Activated naive CD4-positive, alpha-beta T cell treated with anti-CD3 and anti-CD28 coated beads, Interleukin-2, amount 50 U/mL, for 72 hours (primary cell): Measurements from ENCODE around the gene PPFIA4. TPM values are rescaled to one million over a fixed set of nuclear protein-coding genes. Genes with fewer than 3 reads are reported as not detected.
"Not testable (repeated sequence)": the region's sequence is repeated elsewhere in the genome, so short reads cannot be mapped to it uniquely, and the experiment has no call there.

Experiments used
- ATAC-seq, 2 donors: fragments of 150-1000 bp; cut with Tn5 transposase; 2 replicates each; pipeline ENCODE4 v1.10.0; 2021; ENCODE audit warnings: mild to moderate bottlenecking in 2 of 2, moderate library complexity in 2 of 2
- DNase-seq, 2 donors: peaks; one replicate each; pipeline ENCODE4 v3.0.0; 2021 to 2022; ENCODE audit warnings: low spot score in 2 of 2
- H3K27ac Mint-ChIP-seq, 2 donors: one replicate each; pipeline ENCODE4 v1.8.0; 2022; ENCODE audit warnings: mild to moderate bottlenecking in 2 of 2, mixed read lengths in 2 of 2
- H3K36me3 Mint-ChIP-seq, 2 donors: one replicate each; pipeline ENCODE4 v1.8.0; 2022; ENCODE audit warnings: mixed read lengths in 2 of 2
- H3K9me3 Mint-ChIP-seq, 2 donors: one replicate each; pipeline ENCODE4 v1.8.0; 2022; ENCODE audit warnings: mixed read lengths in 2 of 2
- total RNA-seq, 2 donors: library from RNA; stranded (reverse); gene quantifications; one replicate each; pipeline ENCODE4 v1.2.3, GENCODE V29; 2022

The PPFIA4 gene
- total RNA-seq, 2 donors from 2014 or later: 1.9 to 112 TPM

DNA sequence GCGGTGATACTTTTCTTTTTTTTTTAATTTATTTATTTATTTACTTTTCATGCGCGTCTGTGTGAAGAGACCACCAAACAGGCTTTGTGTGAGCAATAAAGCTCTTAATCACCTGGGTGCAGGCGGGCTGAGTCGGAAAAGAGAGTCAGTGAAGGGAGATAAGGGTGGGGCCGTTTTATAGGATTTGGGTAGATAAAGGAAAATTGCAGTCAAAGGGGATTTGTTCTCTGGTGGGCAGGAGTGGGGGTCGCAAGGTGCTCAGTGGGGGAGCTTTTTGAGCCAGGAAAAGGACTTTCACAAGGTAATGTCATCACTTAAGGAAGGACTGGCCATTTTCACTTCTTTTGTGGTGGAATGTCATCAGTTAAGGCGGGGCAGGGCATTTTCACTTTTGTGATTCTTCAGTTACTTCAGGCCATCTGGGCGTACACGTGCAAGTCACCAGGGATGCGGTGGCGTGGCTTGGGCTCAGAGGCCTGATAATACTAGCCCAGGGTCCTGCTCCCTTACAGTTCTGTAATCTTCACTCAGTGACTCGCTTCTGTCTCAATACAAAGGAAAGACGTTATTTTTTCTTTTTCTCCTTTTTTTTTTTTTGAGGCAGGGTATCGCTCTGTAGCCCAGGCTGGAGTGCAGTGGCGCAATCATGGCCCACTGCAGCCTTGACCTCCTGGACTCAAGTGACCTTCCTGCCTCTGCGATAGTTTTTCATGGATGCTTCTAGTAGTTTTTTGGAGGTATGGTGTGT lies 20.7 kb upstream of the PPFIA4 start:
- Mint-ChIP-seq H3K36me3 (peaks cover 14 to 23% of the 10 kb centered on the region in 2 donors), H3K27ac (peak overlapping the region; percentile 96 to 97)
- H3K9me3 Mint-ChIP-seq, DNase-seq, ATAC-seq: not testable (repeated sequence)

DNA sequence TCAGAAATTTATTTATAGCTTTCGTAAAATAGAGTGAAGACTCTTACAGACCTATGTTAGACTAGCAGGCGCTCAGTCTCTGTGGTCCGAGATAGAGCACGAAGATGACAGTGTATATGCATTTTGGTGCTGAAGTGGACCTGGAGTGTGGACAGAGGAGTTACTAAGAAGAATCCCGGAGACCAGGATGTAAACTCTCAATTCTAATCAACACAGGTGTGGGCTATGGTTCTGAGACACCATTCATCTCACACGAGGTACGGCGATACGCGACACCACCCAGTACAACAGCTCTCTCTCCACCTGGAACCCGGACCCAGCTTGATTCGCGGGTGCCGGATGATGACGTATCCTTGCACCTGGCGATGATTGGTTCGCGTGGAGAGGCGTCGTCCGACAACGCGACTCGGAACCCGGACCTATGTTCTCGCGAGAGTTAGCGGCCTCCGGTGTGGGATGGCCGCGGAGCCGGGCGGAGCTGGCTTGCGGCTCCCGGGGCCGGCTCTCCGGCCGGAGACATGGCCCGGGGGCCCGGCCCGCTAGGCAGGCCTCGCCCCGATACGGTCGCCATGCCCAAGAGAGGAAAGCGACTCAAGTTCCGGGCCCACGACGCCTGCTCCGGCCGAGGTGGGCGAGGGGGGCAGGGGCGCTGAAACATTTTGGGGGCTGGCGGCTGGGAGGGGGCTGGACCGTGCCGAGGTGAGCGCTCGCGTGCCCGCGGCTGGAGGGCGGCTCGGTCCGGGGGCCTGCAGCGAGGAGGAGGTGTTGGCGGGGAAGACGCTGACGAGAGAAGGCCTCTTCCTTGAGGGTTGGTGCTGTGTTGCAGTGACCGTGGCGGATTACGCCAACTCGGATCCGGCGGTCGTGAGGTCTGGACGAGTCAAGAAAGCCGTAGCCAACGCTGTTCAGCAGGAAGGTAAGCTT lies 19.1 kb upstream of the PPFIA4 start, which contains the start of gene TMEM183A:
TSS of gene TMEM183A (plus strand) at position 427 of the 924 bp plus-strand sequence. CDS start at position 519, 92 bp downstream.
- DNase-seq (peak; percentile 92 to 96), ATAC-seq (peak; percentile 93)
- Mint-ChIP-seq H3K27ac (peak within 1 kb of the TSS; percentile 96 to 97), H3K9me3 (no peaks in the 10 kb centered on the region), H3K36me3 (peaks cover 14 to 28% of the 10 kb centered on the region in 2 donors)

GRCh38 chr1:203009185-203009584 lies 17.1 kb upstream of the PPFIA4 start:
- H3K27ac Mint-ChIP-seq: no peak overlapping the region
- H3K36me3 Mint-ChIP-seq: peaks cover 14 to 34% of the 10 kb centered on the region in 2 donors
- ATAC-seq: no peak

GRCh38 chr1:203011582-203011981 lies 14.7 kb upstream of the PPFIA4 start:
- DNase-seq (no peak), ATAC-seq (no peak)
- H3K36me3 Mint-ChIP-seq: peaks cover 14 to 28% of the 10 kb centered on the region in 2 donors
- peak overlapping the region in 1 of 2 donors; percentile 59 for H3K27ac Mint-ChIP-seq
- no peaks in the 10 kb centered on the region for H3K9me3 Mint-ChIP-seq

More at GRCh38 chr1:203009185-203009584, 17.1 kb upstream of the PPFIA4 start:
- H3K9me3 Mint-ChIP-seq: no peaks in the 10 kb centered on the region
- no peak for DNase-seq

DNA sequence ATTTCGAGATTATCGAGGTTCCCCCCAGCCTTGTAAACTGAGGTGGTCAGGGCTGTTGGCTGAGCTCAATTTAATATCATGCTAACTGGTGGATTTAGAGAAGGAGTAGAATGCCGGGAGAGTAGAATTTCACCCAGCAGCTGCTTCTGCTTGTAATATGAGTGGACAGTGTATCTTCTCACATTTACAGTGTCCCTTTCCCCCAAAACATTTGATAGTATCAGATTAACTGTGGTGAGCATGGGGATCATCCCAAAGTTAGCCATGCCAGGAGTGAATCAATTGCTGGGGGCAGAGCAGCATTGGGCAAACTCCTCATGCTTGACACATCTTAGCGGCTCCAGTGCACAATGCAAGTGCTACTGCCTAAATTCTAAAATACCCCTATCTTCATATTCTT lies 9.2 kb upstream of the PPFIA4 start:
- Mint-ChIP-seq H3K27ac (no peak overlapping the region), H3K36me3 (peaks cover 5 to 37% of the 10 kb centered on the region in 2 donors), H3K9me3 (no peaks in the 10 kb centered on the region)
- DNase-seq (no peak), ATAC-seq (no peak)

DNA sequence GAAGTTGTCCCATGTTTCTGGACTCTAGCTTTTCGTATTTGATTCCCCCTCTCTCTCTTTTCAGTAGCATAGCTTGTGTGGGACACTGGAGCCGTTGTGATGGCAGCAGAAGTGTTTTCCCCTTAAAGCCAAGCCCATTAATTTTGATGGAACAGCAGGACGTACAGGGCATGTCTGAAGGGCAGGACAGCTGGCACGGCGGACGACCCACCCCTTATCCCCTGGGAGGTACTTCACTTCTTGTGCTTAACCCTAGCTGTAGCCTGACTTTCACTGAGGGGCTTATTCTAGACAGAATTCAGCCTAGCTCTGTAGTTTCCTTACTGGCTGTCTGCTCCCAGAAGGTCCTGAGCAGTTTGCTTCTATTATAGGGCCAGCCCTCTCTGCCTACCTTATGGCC lies 8.6 kb upstream of the PPFIA4 start:
- DNase-seq (no peak), ATAC-seq (no peak)
- Mint-ChIP-seq H3K9me3 (no peaks in the 10 kb centered on the region), H3K36me3 (peaks cover 5 to 38% of the 10 kb centered on the region in 2 donors), H3K27ac (no peak overlapping the region)

- H3K36me3 Mint-ChIP-seq: peaks cover 11 to 42% of the 10 kb centered on the region in 2 donors
- not testable (repeated sequence) for DNase-seq, H3K9me3 Mint-ChIP-seq, H3K27ac Mint-ChIP-seq, ATAC-seq
Observed at GRCh38 chr1:203022855-203023254, 3.4 kb upstream of the PPFIA4 start.

DNA sequence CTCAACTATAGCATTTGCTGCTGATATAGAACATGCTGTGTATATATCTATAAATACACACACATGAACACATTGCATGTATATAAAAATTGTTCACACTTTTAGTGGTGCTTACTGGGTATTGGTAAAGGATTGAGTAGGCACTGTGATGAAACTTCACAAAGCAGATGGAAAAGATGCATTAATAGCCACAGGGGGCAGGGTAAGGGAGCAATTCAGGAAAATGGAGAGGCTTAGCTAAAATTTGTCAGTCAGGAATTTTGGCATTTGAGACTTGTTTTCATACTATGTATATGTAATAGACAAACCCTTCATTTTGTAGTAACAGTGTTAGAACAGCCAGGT lies 633 bp upstream of the PPFIA4 start:
- peaks cover 11 to 31% of the 10 kb centered on the region in 2 donors for H3K36me3 Mint-ChIP-seq
- peaks cover 5 to 7% of the 10 kb centered on the region in 2 donors for H3K9me3 Mint-ChIP-seq
- ATAC-seq (no peak), DNase-seq (no peak)
- peak overlapping the region in 1 of 2 donors; percentile 59 for H3K27ac Mint-ChIP-seq

GRCh38 chr1:203026666-203027663 lies 674 bp downstream of the PPFIA4 start:
- Mint-ChIP-seq H3K9me3 (peaks cover 5 to 7% of the 10 kb centered on the region in 2 donors), H3K36me3 (peaks cover 6 to 18% of the 10 kb centered on the region in 2 donors), H3K27ac (peak overlapping the region in 1 of 2 donors; percentile 92)
- peak; percentile 47 to 68 for ATAC-seq
- DNase-seq: peak in 1 of 2 donors; percentile 61

GRCh38 chr1:203028067-203028783 lies 1.9 kb downstream of the PPFIA4 start:
- Mint-ChIP-seq H3K9me3 (peaks cover 5 to 7% of the 10 kb centered on the region in 2 donors), H3K36me3 (peaks cover 6 to 17% of the 10 kb centered on the region in 2 donors), H3K27ac (peak overlapping the region in 1 of 2 donors; percentile 22)
- DNase-seq: no peak
- no peak for ATAC-seq

- peaks cover 6 to 17% of the 10 kb centered on the region in 2 donors for H3K36me3 Mint-ChIP-seq
- H3K9me3 Mint-ChIP-seq: peaks cover 5 to 7% of the 10 kb centered on the region in 2 donors
Observed at GRCh38 chr1:203028784-203029553, 2.7 kb downstream of the PPFIA4 start.

DNA sequence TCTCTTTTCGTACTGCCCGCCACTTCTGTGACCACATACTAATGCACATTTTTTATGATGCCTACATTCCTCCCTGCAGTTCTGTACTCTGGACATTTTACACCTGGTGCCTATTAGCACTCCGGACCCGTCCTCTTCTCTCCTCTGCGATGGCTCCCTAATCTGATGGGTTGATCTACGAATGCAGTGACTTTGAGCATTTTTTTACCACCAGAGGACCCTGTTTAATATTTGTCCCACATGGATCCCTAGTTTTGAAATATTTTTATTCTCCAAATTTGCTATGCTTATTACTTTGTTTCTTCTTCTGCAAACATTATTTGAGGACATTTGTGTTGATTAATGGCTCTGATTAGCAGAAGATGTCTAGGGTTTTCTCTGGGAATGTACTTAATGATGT lies 5.2 kb downstream of the PPFIA4 start:
- Mint-ChIP-seq H3K27ac (no peak overlapping the region), H3K36me3 (no peaks in the 10 kb centered on the region), H3K9me3 (no peaks in the 10 kb centered on the region)
- DNase-seq (no peak), ATAC-seq (no peak)

More at GRCh38 chr1:203028784-203029553, 2.7 kb downstream of the PPFIA4 start:
- no peak for ATAC-seq
- no peak for DNase-seq
- H3K27ac Mint-ChIP-seq: no peak overlapping the region

DNA sequence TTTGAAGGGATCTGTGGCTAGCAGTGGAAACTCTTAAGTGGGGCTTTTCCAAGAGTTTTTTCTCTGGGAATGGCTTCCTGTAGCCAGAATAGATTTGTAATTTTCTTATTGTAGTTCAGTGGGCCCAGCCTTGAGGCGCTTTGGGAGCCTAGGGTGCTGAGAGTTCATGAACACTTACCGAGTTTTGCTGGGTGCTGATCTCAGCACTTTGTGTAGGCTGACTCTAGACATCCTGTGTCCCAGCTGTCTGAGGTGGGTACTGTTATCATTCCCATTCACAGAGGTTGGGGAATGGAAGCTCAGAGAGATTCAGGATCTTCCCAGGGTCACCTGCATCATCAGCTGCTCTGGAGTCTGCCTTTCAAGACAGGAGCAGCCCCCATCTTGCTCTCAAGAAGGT lies 7.0 kb downstream of the PPFIA4 start:
- DNase-seq (no peak), ATAC-seq (no peak)
- H3K36me3 Mint-ChIP-seq: no peaks in the 10 kb centered on the region

GRCh38 chr1:203033917-203034316 lies 7.6 kb downstream of the PPFIA4 start:
- peak overlapping the region in 1 of 2 donors; percentile 10 for H3K27ac Mint-ChIP-seq
- ATAC-seq: no peak
- no peak for DNase-seq
- no peaks in the 10 kb centered on the region for H3K9me3 Mint-ChIP-seq
- H3K36me3 Mint-ChIP-seq: no peaks in the 10 kb centered on the region

More for the DNA sequence above, 7.0 kb downstream of the PPFIA4 start:
- no peaks in the 10 kb centered on the region for H3K9me3 Mint-ChIP-seq
- H3K27ac Mint-ChIP-seq: no peak overlapping the region
